HG03060 (cell line): ENCODE data around the gene HEY2.
A peak's percentile ranks its signal among the peaks of the same experiment; 100 is the strongest.
"Not testable (repeated sequence)": the region's sequence is repeated elsewhere in the genome, so short reads cannot be mapped to it uniquely, and the experiment has no call there.

Experiments
- ATAC-seq: cut with Tn5 transposase; IDR thresholded peaks from one replicate; pipeline ENCODE4 v1.9.1; 2021; ENCODE audit warnings: low read depth, moderate number of reproducible peaks; ENCODE audit not compliant: unreplicated experiment

Gene HEY2

DNA sequence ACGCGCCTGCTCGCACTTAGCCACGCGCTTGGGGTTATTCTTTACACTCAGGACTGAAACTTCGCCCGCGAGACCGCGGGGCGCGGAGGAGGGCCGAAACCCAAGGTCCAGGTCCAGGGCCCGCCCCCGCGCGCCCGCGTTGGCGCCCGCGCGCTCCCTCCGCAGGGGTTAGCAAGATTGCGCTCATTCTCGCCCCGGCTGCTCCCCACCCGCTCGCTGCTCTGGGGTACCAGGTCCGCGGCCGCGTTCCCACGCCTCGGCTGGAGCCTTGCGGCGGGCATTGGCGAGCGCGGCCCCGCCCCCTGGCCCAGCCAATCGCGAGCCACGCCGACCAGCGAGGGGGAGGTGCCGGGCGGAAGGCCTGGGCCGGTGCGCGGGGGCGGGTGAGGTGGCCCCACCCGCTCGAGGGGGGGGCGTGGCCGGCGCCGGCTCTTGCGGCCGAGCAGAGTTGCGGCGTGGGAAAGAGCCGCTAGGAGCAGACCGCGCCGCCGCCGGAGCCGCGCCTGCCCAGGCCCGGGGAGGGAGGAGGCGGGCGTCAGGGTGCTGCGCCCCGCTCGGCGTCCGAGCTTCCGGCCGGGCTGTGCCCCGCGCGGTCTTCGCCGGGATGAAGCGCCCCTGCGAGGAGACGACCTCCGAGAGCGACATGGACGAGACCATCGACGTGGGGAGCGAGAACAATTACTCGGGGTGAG lies at the start of gene HEY2:
Gene HEY2, plus strand, starts transcription at position 460 of the 692 bp plus-strand sequence. Its CDS starts 145 bp downstream, at position 605.
- no peak for ATAC-seq

DNA sequence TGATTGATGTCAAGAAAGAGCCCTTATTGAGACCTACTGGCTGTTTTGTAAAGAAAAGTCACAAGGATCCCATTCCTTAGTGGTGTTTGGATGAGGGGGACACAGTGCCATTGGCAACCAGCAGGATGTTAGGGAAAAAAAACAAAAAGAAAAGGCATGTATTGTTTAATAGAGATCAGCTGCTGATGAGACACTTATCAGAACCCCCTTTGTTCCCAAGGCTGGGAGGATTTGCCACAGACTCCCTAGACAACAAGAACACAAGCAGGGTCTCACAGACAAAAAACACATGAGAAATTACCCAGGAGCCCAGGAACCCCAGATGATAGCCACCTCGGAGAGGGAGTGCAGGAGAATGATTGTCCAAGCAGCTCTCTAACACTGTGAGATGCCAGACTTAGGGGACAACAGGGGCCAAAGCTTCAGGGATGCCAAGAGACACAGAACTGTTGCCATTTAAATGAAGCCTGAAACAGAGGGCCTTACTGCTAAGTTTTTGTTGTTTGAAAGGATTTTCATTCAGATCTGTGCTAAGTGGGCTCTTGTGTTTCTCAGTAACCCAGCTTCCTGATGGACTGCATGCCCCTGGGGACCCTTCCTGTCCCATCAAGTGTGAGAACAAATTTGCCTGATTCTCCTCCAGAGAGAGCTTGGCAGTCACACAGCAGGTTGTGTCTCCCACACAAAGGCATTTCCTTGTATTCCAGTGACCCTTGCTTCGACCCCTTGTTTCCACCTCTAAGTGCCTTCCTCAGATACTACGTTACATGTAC lies 48.7 kb upstream of the HEY2 start:
- ATAC-seq, result no peak

DNA sequence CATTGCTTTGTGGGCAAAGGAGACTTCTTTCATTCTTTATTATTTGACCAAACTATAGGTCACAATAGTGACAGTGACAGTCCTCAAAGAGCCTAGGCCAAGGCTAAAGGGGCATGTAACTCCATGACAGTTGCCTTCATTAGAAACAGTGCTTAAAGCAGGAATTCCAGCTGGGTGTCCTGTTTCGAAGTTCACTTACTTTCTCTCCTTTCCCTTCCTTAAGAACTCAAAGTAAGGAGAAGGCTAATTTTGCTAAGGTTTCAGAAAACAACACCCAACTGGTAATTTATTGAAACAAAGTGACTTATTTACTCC lies 48.1 kb upstream of the HEY2 start:
- no peak for ATAC-seq

DNA sequence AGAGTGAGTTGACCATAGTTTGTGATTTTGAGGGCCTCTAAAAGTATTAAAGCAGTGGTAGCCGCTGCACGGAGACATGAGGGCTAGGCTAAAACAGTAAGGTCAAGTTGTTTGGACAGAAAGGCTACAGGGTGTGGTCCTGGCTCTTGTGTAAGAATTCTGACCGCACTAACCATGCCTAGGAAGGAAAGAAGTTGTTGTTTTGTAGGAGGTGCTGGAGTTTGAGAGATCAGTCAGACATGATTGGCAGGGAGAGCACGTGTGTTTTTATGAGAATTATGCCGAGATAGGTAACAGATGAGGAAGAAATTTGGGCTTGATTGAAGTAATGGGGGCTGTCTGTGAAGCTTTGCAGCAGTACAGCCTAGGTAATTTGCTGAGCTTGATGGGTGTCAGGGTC lies 45.5 kb upstream of the HEY2 start:
- ATAC-seq, result not testable (repeated sequence)

DNA sequence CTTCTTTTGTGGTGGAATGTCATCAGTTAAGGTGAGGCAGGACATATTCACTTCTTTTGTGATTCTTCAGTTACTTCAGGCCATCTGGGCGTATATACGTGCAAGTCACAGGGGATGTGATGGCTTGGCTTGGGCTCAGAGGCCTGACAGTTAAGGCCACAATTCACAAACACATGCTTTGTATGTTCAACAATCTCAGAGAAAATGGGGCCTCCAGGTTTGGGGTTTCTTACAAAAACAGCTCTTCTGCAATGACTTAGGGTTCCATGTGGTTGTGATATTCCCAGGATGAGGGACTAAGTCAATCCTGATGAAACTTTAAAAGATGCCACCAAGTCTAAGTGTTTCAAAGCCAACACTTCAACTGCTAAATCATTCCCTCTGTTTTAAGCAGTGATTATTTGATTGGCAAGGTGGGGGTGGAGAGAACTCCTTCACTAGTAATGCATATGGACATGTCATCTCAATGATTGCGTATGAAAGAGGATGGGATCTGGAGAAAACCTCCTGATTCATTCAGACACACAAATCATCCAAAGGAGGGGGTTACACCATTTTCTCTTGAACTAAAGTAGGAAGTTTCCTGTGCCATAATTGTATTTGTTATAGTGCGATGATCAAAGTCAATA lies 41.7 kb upstream of the HEY2 start:
- ATAC-seq, result no peak

DNA sequence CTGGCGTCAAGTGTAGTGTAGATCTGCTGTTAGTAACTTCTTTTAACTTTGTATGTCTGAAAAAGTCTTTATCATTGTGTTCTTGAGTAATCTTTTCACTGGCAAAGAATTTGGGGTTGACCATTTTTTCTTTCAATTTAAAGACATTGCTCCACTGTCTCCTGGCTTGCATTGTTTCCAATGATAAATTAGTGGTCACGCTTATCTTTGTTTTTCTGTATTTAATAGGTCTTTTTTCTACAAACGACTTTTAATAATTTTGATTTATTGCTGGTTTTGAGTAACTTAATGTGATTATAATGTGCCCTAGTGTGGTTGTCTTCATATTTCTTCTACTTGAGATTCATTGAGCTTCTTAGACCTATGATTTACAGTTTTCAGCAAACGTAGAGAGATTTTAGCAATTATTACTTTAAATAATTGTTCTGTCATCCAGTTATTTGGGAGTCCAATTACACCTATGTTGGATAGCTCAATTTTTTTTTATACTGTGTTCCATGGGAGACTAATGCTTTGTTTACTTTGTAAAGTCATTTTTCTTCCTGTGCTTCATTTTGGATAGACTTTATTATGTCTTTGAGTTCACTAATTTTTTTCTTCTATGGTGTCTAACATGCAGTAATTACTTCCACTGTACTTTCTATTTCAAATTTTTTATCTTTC lies 38.3 kb upstream of the HEY2 start:
- ATAC-seq, result no peak

DNA sequence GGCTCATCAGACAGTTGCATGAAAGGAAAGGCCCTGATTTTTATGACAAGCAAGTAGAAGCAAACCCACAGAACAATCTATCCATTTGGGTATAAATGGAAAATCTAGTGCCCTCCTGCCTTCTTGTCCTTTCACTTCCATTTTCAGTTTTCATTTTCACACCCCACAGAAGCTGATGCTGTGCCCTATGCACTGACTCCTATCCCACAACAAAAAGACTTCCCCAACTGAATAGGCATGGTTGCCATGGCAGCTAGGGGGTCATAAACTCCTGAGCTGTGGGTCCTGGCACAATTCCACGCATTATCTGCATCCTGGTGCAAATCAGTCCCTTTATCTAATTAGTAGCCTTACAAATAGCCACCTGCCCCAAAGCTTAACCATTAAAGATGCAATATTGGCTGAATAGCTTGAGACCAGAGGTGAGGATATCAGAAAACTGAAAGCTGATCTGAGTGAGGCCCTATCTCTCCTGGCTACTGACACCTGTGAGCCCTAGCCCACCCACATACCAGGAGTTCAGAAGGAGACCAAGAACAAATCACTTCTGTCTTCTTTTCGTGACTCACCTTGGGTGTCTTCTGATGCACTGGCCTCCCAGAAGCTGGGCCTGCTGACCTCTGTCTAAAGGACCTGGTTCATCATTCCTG lies 34.9 kb upstream of the HEY2 start:
- ATAC-seq, result peak; percentile 42

DNA sequence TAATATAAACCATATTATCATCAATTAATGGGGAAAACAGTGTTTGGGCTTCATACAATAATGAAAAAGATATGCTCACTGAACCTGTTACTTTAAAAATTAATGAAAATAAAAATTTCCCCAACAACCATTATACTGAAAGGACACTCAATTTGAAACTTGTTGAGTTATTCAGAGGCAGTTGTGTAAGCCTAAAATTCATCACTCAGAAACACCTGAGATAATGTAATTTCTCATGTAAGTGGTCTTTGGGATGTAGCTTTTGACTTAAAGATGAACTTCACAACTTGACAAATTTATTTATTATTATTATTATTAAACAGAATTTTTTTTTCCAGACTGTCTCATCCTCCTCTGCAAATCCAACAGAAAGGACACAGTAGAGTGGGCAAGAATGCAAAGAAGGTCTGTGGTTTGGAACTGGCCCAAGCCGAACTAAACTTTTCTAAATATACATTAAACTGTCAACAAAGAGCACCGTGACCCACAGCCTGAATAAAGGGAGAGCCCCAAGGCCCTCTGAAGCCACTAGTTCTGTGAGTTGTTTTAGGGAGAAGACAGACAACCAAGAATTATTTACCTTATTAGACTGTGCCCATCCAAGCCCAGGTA lies 32.2 kb upstream of the HEY2 start:
- ATAC-seq, result peak; percentile 77

DNA sequence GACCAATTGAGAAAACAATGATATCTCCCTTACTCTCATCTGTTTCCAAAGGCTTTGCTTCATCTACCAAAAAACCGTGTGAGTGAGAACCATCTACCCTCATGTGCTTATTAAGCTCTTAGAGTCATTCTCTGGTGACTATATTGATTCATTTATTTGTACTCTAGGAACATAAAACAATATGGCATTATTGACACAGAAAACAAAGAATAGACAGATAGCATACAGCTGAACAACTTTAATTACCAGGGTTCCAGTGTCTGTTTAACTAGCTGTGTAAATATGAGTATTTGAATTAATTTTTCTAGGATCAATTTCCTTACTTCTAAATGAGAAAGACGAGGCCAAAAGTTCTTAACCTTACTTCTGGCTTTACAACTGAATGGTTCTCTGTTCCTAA lies 31.3 kb upstream of the HEY2 start:
- ATAC-seq, result no peak

DNA sequence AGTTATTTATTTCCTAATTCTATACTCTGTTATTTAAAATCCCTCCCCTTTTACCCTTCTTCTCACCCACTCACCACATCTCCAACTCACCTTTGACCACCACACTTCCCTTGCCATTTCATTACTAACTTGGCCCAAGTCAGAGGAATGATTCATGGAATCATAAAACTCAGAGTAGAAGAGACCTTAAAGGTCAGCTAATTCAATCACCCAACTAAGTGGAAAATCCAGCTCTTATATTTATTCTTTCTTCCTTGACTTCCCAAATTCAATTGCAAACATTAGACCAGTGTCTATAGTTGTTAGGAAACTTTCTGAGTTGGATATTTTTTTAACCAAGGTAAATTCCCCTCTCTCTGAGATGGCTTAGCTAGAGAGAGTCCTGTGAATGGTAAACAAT lies 26.5 kb upstream of the HEY2 start:
- no peak for ATAC-seq

DNA sequence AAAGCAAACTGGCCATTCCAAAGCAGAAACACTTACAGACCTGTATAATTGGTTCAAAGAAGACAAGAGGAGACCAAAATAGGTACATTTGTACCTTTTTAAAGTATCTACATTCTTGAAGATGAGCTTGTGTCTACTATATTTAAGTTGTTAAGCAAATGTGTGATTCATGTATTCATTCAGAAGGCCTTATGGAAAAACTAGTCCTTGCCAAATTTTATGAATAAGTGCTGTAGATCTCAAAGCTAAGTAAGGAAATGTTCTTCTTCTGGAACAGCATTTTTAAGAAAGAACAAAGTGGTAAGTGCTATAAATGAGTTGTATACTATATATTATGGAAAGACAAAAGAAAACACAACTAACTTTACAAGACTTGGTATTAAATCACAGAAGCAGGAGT lies 22.2 kb upstream of the HEY2 start:
- no peak for ATAC-seq

DNA sequence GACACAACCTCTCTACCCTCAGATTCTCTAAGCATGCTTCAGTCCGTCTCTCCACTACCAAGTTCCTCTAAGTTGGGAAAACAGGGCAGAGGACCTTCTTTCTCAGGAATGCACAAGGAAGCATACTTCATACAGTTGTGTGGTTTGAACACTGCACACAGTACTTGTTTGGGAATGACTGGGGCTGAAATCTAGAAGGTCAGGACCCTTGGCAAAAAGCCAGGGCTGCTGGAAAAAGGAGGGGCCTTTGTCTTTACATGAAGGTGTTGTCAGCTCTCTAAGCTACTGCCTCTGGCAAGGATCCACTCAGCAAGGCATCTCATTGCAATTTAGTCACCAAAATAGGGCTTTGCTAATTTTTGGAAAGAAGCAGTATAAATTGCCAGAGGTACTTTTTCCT lies 20.7 kb upstream of the HEY2 start:
- ATAC-seq, result no peak

DNA sequence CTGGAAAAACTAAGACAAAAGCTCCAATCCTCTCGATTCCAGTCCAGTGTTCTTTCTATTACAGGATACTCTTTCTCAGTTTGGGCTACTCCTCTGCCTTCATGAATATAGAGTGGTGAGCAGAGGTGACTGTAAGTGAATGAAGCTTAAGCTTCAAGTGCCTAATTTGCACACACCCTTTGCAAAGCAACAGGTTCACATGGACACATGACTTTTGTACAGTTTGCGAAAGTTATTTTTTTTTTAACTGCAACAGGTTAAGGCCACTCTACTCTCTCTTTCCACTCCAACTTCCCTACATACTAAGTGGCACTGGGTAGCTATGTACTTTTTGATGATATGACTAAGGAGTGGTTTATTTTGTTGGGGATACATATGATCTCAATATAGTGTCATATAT lies 19.4 kb upstream of the HEY2 start:
- ATAC-seq, result no peak

DNA sequence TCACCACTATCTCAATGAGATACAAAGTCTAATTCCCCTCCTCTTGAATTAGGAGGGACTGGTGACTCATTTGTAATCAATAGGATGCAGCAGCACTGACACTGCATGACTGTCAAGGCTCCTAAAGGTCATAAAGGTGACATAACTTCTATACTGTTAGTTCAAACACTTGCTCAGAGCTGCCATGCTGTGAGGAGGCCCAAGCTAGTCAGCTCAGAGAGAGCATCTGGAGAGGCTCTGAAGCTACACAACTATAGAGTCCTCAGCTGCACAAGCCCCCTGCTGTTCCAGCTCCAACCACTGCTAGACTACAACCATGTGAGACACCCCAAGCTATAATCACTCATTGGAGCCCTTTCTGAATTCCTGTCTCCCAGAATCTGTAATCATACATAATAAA lies 17.0 kb upstream of the HEY2 start:
- no peak for ATAC-seq

DNA sequence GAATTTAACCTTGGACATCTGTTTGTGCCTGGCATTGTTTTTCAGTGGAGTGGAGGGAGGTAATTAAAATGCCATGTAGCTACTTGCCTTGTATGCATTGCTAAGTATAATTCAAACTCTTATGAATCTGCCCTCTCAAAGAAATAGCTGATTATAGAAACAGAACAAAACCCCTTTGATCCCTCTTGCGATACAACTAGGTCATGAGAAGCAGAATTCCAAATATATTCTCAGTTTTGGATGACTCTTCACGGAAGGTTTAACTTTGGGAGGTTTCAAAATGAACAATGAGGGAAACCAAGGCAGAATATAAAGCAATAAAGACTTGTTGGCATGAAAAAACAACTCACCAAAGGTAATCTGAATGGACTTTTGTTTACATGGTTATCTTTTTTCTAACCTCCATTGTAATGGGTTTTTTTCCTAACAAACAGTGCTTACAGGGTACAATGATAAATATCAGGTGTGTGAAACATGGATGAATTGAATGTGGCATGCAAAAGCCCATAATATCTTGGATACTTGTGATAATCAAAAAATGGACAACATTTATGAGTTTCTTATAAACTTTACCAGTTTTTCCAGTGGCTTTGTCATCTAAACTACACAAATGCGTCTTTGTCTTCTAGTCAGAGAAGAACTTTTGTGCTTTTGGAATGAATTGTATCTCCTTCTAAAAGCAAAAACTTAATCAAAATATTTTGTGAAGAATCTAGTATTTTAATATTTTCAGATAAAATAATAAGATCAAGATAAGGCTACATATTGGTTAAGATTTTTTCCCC lies 15.7 kb upstream of the HEY2 start:
- ATAC-seq, result no peak

DNA sequence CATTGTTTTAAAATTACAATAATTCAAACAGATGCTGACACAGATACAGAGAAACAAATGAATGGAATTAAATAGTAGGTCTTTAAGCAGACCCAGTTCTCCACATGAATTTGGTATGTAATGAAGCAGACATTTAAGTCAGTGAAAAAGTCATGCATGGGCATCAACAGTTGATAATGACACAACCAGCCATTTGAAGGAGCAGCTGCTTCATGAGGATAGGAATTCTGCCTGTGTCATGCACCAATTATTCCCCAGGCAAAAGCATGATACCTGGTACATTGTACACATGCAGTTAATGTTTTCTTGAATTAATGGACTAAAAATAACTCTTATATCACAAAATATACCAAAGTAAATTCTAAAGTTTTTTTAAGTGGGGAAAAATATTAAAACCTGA lies 11.2 kb upstream of the HEY2 start:
- ATAC-seq, result no peak

DNA sequence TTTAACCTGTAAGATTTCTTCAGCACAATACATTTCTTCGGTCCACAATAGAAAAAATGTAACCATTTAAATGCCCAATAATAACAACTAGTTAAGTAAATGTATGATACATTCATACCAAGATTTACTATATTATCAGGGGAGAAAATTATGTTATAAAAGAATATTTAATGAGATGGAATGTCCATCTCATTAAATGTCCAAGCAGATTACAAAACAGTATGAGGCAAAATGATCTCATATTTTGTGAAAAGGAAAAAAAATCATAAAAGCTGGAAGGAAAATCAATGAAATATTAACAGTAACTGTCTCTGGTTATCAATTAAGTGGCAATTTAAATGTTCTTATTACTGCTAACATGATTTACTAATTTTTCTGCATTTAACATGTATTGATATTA lies 10.1 kb upstream of the HEY2 start:
- ATAC-seq, result no peak

DNA sequence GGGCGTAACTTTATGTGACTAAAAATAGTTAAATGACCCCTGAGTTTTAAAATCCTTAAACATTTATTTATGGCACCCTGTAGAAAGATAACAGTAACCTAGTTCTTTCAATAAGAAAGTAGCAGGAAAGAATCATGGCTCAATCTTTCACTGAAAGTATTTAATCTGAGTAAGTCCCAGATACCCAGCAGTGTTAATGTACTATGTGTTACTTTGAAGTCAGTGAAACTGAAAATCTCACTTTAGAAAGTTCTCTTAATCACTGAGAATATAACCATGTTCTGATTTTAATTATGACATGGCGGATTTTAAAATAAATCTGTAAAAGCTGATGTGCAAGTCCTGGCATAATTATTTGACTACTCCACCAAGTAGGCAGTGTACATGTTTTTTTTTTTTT lies 8.1 kb upstream of the HEY2 start:
- no peak for ATAC-seq

DNA sequence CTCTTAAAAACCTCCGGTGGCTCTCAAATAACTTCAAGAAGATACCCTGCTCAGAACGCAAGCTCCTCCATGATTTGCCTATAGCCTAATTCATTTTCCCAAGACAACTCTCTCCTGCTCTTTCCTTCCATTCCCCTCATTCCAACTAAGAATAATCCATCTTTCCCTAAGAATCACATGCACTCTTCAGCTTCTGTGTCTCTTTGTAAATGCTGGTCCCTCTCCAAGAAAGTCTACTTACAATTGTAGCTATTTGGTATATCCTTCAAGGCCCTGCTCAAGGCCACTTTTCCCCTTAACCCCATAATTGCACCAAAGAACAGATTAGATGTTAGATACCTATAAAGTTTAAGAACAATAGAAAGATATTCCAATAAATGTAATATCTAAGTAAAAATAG lies 7.4 kb upstream of the HEY2 start:
- ATAC-seq, result no peak
